ENCODE data around the gene EPHA5.

EPHA5 gene

GRCh38 chr4:65624651-65625050 lies 45.6 kb downstream of the EPHA5 start:
- ATAC-seq, result no peak
- TF ChIP-seq PATZ1 (CRISPR knock-in tag; IDR thresholded peaks at IDR 0.05; ENCODE audit: borderline replicate concordance), result no peak
- TF ChIP-seq BACH2 (CRISPR knock-in tag; IDR thresholded peaks at IDR 0.05; ENCODE audit: borderline replicate concordance), result no peak

- ATAC-seq, result no peak
- TF ChIP-seq PATZ1 (CRISPR knock-in tag; IDR thresholded peaks at IDR 0.05; ENCODE audit: borderline replicate concordance) (no peak), ZFP30 (CRISPR knock-in tag; IDR thresholded peaks at IDR 0.05) (no peak), TCF4 (CRISPR knock-in tag; IDR thresholded peaks at IDR 0.05; ENCODE audit: borderline replicate concordance) (no peak), ZNF565 (CRISPR knock-in tag; conservative IDR thresholded peaks at IDR 0.05; ENCODE audit: low read depth) (no peak)
Measured at GRCh38 chr4:65623506-65623905, 46.8 kb downstream of the EPHA5 start.

GRCh38 chr4:65617416-65617815 lies 52.9 kb downstream of the EPHA5 start:
- ATAC-seq, result no peak
- TF ChIP-seq OSR1 (CRISPR knock-in tag; IDR thresholded peaks at IDR 0.05) (no peak), POU6F1 (CRISPR knock-in tag; IDR thresholded peaks at IDR 0.05; ENCODE audit: borderline replicate concordance, low read depth) (no peak), ISL1 (CRISPR knock-in tag; IDR thresholded peaks at IDR 0.05) (no peak), CSRNP3 (CRISPR knock-in tag; IDR thresholded peaks at IDR 0.05) (no peak), BACH2 (CRISPR knock-in tag; IDR thresholded peaks at IDR 0.05; ENCODE audit: borderline replicate concordance) (no peak), TCF4 (CRISPR knock-in tag; IDR thresholded peaks at IDR 0.05; ENCODE audit: borderline replicate concordance) (no peak), GLIS3 (CRISPR knock-in tag; IDR thresholded peaks at IDR 0.05) (no peak), PATZ1 (CRISPR knock-in tag; IDR thresholded peaks at IDR 0.05; ENCODE audit: borderline replicate concordance) (no peak)

GRCh38 chr4:65604515-65604914 lies 65.8 kb downstream of the EPHA5 start:
- TF ChIP-seq ESRRG (CRISPR knock-in tag; IDR thresholded peaks at IDR 0.05) (no peak), ZC3H10 (CRISPR knock-in tag; IDR thresholded peaks at IDR 0.05) (no peak), TSHZ2 (CRISPR knock-in tag; IDR thresholded peaks at IDR 0.05) (no peak), TOX (CRISPR knock-in tag; IDR thresholded peaks at IDR 0.05; ENCODE audit: borderline replicate concordance) (no peak), PATZ1 (CRISPR knock-in tag; IDR thresholded peaks at IDR 0.05; ENCODE audit: borderline replicate concordance) (no peak)
- ATAC-seq, result no peak

All from SK-N-SH treated with all-trans-retinoic acid at 6 μM for 48 hours (cell line).